Loucy (cell line): ENCODE data around the gene HDGFL2.

Experiments
- H2AFZ ChIP-seq: fragments of 200-600 bp; sonication (generic); 2 replicates; pipeline ENCODE4 v1.6.0; 2016; ENCODE audit warnings: antibody characterized with exemption, mild to moderate bottlenecking, low read length, moderate library complexity
- H3F3A ChIP-seq: fragments of 200-600 bp; 2 replicates; pipeline ENCODE4 v1.6.0; 2016; ENCODE audit warnings: antibody characterized with exemption, low read depth, mild to moderate bottlenecking
- H3K27me3 ChIP-seq: fragments of 200-600 bp; sonication (generic); 2 replicates; pipeline ENCODE4 v1.6.1; 2014; ENCODE audit warnings: low read length, mild to moderate bottlenecking; ENCODE audit not compliant: insufficient read depth, poor library complexity, severe bottlenecking
- H3K36me3 ChIP-seq: fragments of 200-600 bp; sonication (generic); 2 replicates; pipeline ENCODE4 v1.6.1; 2016; ENCODE audit warnings: low read length; ENCODE audit not compliant: insufficient read depth
- H3K4me1 ChIP-seq: fragments of 200-600 bp; sonication (generic); 2 replicates; pipeline ENCODE4 v1.5.1; 2014; ENCODE audit warnings: low read length, mild to moderate bottlenecking; ENCODE audit not compliant: insufficient read depth, poor library complexity, severe bottlenecking
- H3K4me2 ChIP-seq: fragments of 200-600 bp; sonication (generic); 2 replicates; pipeline ENCODE4 v1.6.0; 2014; ENCODE audit warnings: antibody characterized with exemption, low read length, low read depth, mild to moderate bottlenecking; ENCODE audit not compliant: poor library complexity, severe bottlenecking
- H3K4me3 ChIP-seq: fragments of 200-600 bp; sonication (generic); 2 replicates; pipeline ENCODE4 v1.5.1; 2014; ENCODE audit warnings: low read length, mild to moderate bottlenecking, mixed read lengths; ENCODE audit not compliant: poor library complexity, severe bottlenecking
- H3K79me2 ChIP-seq: fragments of 200-600 bp; sonication (generic); 2 replicates; pipeline ENCODE4 v1.6.1; 2014; ENCODE audit warnings: low read length; ENCODE audit not compliant: insufficient read depth
- H3K9ac ChIP-seq: fragments of 200-600 bp; sonication (generic); 2 replicates; pipeline ENCODE4 v1.6.0; 2014; ENCODE audit warnings: mild to moderate bottlenecking, low read depth, low read length, moderate library complexity; ENCODE audit not compliant: poor library complexity, severe bottlenecking
- H3K9me2 ChIP-seq: fragments of 200-600 bp; sonication (generic); replicated peaks from 2 replicates; pipeline ENCODE4 v1.6.1; 2016; ENCODE audit warnings: low read depth, low read length, mixed read lengths
- H3K9me3 ChIP-seq: fragments of 200-600 bp; sonication (generic); 2 replicates; pipeline ENCODE4 v1.6.1; 2014; ENCODE audit warnings: mild to moderate bottlenecking, antibody characterized with exemption, low read length, low read depth; ENCODE audit not compliant: insufficient read depth
- H4K20me1 ChIP-seq: fragments of 200-600 bp; sonication (generic); 2 replicates; pipeline ENCODE4 v1.6.0; 2014; ENCODE audit warnings: antibody characterized with exemption, low read length, mild to moderate bottlenecking; ENCODE audit not compliant: insufficient read depth, poor library complexity, severe bottlenecking
- EZH2phosphoT487 ChIP-seq: fragments of 200-600 bp; IDR thresholded peaks from 2 replicates; pipeline ENCODE4 v1.6.1; 2018; ENCODE audit warnings: antibody characterized with exemption, mild to moderate bottlenecking, moderate library complexity, borderline replicate concordance
- TF ChIP-seq, protein P1 (sequence below): fragments of 200-600 bp; sonication (generic); conservative IDR thresholded peaks from 2 replicates; pipeline ENCODE4 v1.5.1; 2014; ENCODE audit warnings: mild to moderate bottlenecking, antibody characterized with exemption, low read length

Gene HDGFL2

GRCh38 chr19:4516199-4516938, 44.3 kb downstream of the HDGFL2 start:
- no peak overlapping the region for H3K9ac ChIP-seq
- H3K27me3 ChIP-seq = no peaks in the 10 kb centered on the region
- H3F3A ChIP-seq = no peaks in the 10 kb centered on the region
- H3K9me3 ChIP-seq = no peaks in the 10 kb centered on the region
- H3K36me3 ChIP-seq = no peaks in the 10 kb centered on the region
- no peaks in the 10 kb centered on the region for H4K20me1 ChIP-seq
- H3K79me2 ChIP-seq = no peaks in the 10 kb centered on the region
- TF ChIP-seq, protein P1, sequence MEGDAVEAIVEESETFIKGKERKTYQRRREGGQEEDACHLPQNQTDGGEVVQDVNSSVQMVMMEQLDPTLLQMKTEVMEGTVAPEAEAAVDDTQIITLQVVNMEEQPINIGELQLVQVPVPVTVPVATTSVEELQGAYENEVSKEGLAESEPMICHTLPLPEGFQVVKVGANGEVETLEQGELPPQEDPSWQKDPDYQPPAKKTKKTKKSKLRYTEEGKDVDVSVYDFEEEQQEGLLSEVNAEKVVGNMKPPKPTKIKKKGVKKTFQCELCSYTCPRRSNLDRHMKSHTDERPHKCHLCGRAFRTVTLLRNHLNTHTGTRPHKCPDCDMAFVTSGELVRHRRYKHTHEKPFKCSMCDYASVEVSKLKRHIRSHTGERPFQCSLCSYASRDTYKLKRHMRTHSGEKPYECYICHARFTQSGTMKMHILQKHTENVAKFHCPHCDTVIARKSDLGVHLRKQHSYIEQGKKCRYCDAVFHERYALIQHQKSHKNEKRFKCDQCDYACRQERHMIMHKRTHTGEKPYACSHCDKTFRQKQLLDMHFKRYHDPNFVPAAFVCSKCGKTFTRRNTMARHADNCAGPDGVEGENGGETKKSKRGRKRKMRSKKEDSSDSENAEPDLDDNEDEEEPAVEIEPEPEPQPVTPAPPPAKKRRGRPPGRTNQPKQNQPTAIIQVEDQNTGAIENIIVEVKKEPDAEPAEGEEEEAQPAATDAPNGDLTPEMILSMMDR = no peak
- TF ChIP-seq EZH2phosphoT487 = no peak
- H3K4me3 ChIP-seq = no peak overlapping the region
- no peak overlapping the region for H3K4me2 ChIP-seq
- no peaks in the 10 kb centered on the region for H3K9me2 ChIP-seq
- H2AFZ ChIP-seq = no peak overlapping the region
- no peaks in the 10 kb centered on the region for H3K4me1 ChIP-seq

DNA sequence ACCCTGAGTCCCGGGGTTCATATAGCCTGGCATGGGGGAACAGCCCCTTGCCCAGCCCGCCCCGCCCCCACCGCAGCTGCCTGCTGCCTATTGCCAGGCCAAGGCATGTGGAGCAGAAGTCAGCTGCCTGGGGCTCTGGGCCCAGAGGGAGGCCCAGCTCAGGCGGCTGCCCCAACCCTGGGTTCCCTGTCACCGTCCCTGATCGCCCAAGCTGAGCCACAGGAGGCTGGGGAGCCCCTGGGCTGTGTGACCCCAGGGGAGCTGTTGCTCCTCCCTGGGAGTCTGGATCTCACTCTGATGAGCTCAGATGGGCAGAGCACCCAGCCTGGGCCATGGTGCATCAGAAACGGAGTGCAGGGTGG, 44.8 kb downstream of the HDGFL2 start:
- Histone ChIP-seq H3K27me3 (no peaks in the 10 kb centered on the region), H3F3A (no peaks in the 10 kb centered on the region), H3K4me1 (no peaks in the 10 kb centered on the region), H3K9me2 (no peaks in the 10 kb centered on the region), H3K79me2 (no peaks in the 10 kb centered on the region), H3K4me3 (no peak overlapping the region), H2AFZ (no peak overlapping the region), H3K9ac (no peak overlapping the region), H3K9me3 (no peaks in the 10 kb centered on the region), H4K20me1 (no peaks in the 10 kb centered on the region), H3K36me3 (no peaks in the 10 kb centered on the region), H3K4me2 (no peak overlapping the region)
- TF ChIP-seq, protein P1 = no peak
- TF ChIP-seq EZH2phosphoT487 = no peak

DNA sequence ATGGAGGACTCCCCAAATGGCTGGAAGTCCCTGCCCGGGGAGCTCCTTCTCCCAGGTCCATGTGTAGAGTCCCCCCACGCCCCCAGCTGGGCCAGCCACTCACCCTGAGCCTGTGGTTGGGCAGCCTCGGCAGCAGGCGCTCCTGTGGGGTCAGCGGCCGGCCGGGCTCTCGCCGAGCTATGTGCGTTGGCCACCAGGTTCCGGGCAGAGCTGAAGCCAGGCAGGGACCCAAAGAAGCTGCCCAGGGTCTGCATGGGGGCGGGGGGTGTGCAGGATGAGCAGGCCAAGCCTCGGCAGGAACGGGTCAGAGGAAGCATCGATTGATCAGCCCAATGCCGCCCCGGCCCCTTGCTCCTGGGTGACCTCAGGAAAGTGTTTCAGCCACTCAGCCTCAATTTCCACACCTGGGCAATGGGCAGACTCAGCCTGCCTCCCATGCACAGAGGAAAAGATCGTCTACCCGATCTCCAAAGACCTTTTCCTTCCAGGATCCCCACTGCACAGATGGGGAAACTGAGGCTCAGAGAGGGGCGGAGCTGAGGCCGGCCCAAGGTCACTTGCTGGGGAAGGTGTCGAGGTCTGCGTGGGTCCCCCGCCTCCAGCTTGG, 45.5 kb downstream of the HDGFL2 start:
- no peaks in the 10 kb centered on the region for H3K9me2 ChIP-seq
- no peaks in the 10 kb centered on the region for H4K20me1 ChIP-seq
- H2AFZ ChIP-seq = no peak overlapping the region
- H3K4me3 ChIP-seq = no peak overlapping the region
- no peak overlapping the region for H3K9ac ChIP-seq
- H3K4me2 ChIP-seq = no peak overlapping the region
- no peaks in the 10 kb centered on the region for H3K79me2 ChIP-seq
- TF ChIP-seq, protein P1 = no peak
- TF ChIP-seq EZH2phosphoT487 = no peak
- H3K9me3 ChIP-seq = no peaks in the 10 kb centered on the region
- no peaks in the 10 kb centered on the region for H3F3A ChIP-seq
- no peaks in the 10 kb centered on the region for H3K27me3 ChIP-seq
- H3K4me1 ChIP-seq = no peaks in the 10 kb centered on the region
- H3K36me3 ChIP-seq = no peaks in the 10 kb centered on the region
